GM12892 (cell line): Measurements from ENCODE around the gene GRAP2.

Experiments used
- DNase-seq: peaks from one replicate; pipeline ENCODE4 v3.0.0; 2011; ENCODE audit not compliant: insufficient read length
- FAIRE-seq: peaks from 2 replicates; lab custom pipeline; 2011; peaks lifted over from hg19 to GRCh38; lab: Jason Lieb, UNC
- POLR2A ChIP-seq: IDR thresholded peaks from 2 replicates; pipeline ENCODE4 v1.6.1; 2011; ENCODE audit warnings: low read depth, low read length, control low read depth
- POLR2AphosphoS5 ChIP-seq: IDR thresholded peaks from 2 replicates; pipeline ENCODE4 v1.6.1; 2011; ENCODE audit warnings: low read depth, low read length, control low read depth
- TAF1 ChIP-seq: IDR thresholded peaks from 2 replicates; pipeline ENCODE4 v1.6.1; 2011; ENCODE audit warnings: low read depth, mild to moderate bottlenecking, control low read depth, low read length, borderline replicate concordance

The GRAP2 gene

GRCh38 chr22:40007853-40008710, 107.2 kb downstream of the GRAP2 start:
- TF ChIP-seq POLR2AphosphoS5 (no peak), POLR2A (no peak), TAF1 (no peak)
- DNase-seq (no peak), FAIRE-seq (no peak)

GRCh38 chr22:40008726-40009291, 107.9 kb downstream of the GRAP2 start:
- TF ChIP-seq POLR2AphosphoS5 = no peak
- no peak for TF ChIP-seq TAF1
- no peak for TF ChIP-seq POLR2A
- FAIRE-seq = no peak
- DNase-seq = no peak

- TF ChIP-seq TAF1 = no peak
- no peak for TF ChIP-seq POLR2A
- TF ChIP-seq POLR2AphosphoS5 = no peak
- DNase-seq (no peak), FAIRE-seq (no peak)
Observed at GRCh38 chr22:40009292-40009774, 108.4 kb downstream of the GRAP2 start.

- DNase-seq = no peak
- no peak for TF ChIP-seq POLR2A
- no peak for TF ChIP-seq POLR2AphosphoS5
- TF ChIP-seq TAF1 = no peak
- no peak for FAIRE-seq
Observed at GRCh38 chr22:40009951-40010671, 109.2 kb downstream of the GRAP2 start.

- FAIRE-seq = no peak
- DNase-seq = no peak
- TF ChIP-seq TAF1 (no peak), POLR2A (no peak), POLR2AphosphoS5 (no peak)
Observed at GRCh38 chr22:40010746-40011145, 109.9 kb downstream of the GRAP2 start.

- DNase-seq (no peak), FAIRE-seq (no peak)
- no peak for TF ChIP-seq POLR2AphosphoS5
- no peak for TF ChIP-seq TAF1
- TF ChIP-seq POLR2A = no peak
Observed at GRCh38 chr22:40014667-40015248, 113.9 kb downstream of the GRAP2 start.

GRCh38 chr22:40015358-40015976, 114.6 kb downstream of the GRAP2 start:
- FAIRE-seq (no peak), DNase-seq (no peak)
- TF ChIP-seq POLR2AphosphoS5 (no peak), TAF1 (no peak), POLR2A (no peak)

GRCh38 chr22:40018051-40018450, 117.2 kb downstream of the GRAP2 start:
- FAIRE-seq = no peak
- DNase-seq = no peak
- no peak for TF ChIP-seq TAF1
- TF ChIP-seq POLR2A = no peak
- TF ChIP-seq POLR2AphosphoS5 = no peak

GRCh38 chr22:40019100-40019499, 118.2 kb downstream of the GRAP2 start:
- FAIRE-seq = no peak
- no peak for DNase-seq
- TF ChIP-seq TAF1 (no peak), POLR2AphosphoS5 (no peak), POLR2A (no peak)

GRCh38 chr22:40020956-40021355, 120.1 kb downstream of the GRAP2 start:
- FAIRE-seq (no peak), DNase-seq (no peak)
- TF ChIP-seq POLR2A = no peak
- no peak for TF ChIP-seq TAF1
- no peak for TF ChIP-seq POLR2AphosphoS5

GRCh38 chr22:40021401-40022000, 120.6 kb downstream of the GRAP2 start:
- DNase-seq (no peak), FAIRE-seq (no peak)
- no peak for TF ChIP-seq TAF1
- no peak for TF ChIP-seq POLR2AphosphoS5
- TF ChIP-seq POLR2A = no peak
